Esophagus muscularis mucosa (tissue), 3 donors: ENCODE measurements around the gene SELENOT.

Experiments used
- CTCF ChIP-seq, 3 experiments: fragments of 200-600 bp in 2 of 3; fragments of 450-650 bp in 1 of 3; sonication (generic) in 2 of 3; IDR thresholded peaks; one replicate each; pipeline ENCODE4 v1.5.1; 2017 to 2019; ENCODE audit warnings: antibody characterized with exemption in 3 of 3, mild to moderate bottlenecking in 2 of 3, moderate library complexity in 1 of 3
- POLR2A ChIP-seq: fragments of 450-650 bp; IDR thresholded peaks from one replicate; pipeline ENCODE4 v1.6.1; 2017; ENCODE audit warnings: antibody characterized with exemption, moderate library complexity, mild to moderate bottlenecking, low read depth
- POLR2AphosphoS5 ChIP-seq, 2 donors: sonication (generic); formaldehyde crosslinking; IDR thresholded peaks; one replicate each; pipeline ENCODE4 v1.6.1; 2017; ENCODE audit warnings: antibody characterized with exemption in 2 of 2

- TF ChIP-seq POLR2AphosphoS5 (IDR thresholded peaks at IDR 0.05) (no peak), CTCF (IDR thresholded peaks at IDR 0.05) (no peak), POLR2A (no peak)
Measured at GRCh38 chr3:150603980-150604319, 829 bp downstream of the SELENOT start.
